ENCODE data around the gene PIK3R2. TPM values are rescaled to one million over a fixed set of nuclear protein-coding genes. Genes with fewer than 3 reads are reported as not detected.
A peak's percentile ranks its signal among the peaks of the same experiment; 100 is the strongest.

PIK3R2 gene
- total and polyA plus RNA-seq, 2 of the 4 experiments (the other 2 are of a cell fraction) = 12.2 to 25.1 TPM

GRCh38 chr19:18194181-18194530 lies 41.2 kb downstream of the PIK3R2 start:
- intact Hi-C loops (cut with micrococcal nuclease) (no loop called here), in situ Hi-C loops (cut with MboI; ENCODE audit: low sequenced_read_pairs) (loop anchor here (10.0 kb wide), 2 partner anchors 131 to 221 kb away; partner anchors contain the start of genes LSM4 and SSBP4), dilution Hi-C loops (cut with HindIII; ENCODE audit: low sequenced_read_pairs, unreplicated experiment) (no loop called here)
- Histone ChIP-seq H2BK5ac (ENCODE audit: low read depth, low read length, poor library complexity, severe bottlenecking) (no peak overlapping the region), H4K91ac (ENCODE audit: insufficient read depth, low read depth, low read length) (no peak overlapping the region), H3K56ac (ENCODE audit: extremely low read depth, insufficient read depth, low read length) (no peak overlapping the region), H4K20me1 (ENCODE audit: insufficient read depth, low read length) (peaks cover 8% of the 10 kb centered on the region), H3K18ac (ENCODE audit: low read depth, low read length) (no peak overlapping the region), H3K4me1 (ENCODE audit: control insufficient read depth, insufficient read depth, low read length) (peaks cover 8% of the 10 kb centered on the region), H3K27ac (ENCODE audit: insufficient read depth, low read length) (no peak overlapping the region), H3K4ac (ENCODE audit: low read depth, low read length) (no peak overlapping the region), H2BK15ac (ENCODE audit: low read depth, low read length) (no peak overlapping the region), H3K14ac (replicated peaks; ENCODE audit: low read depth, low read length) (no peak overlapping the region), H3K9ac (ENCODE audit: low read depth, low read length) (no peak overlapping the region), H2BK120ac (ENCODE audit: low read depth, low read length) (no peak overlapping the region), H3K36me3 (ENCODE audit: control insufficient read depth, insufficient read depth, low read length) (peaks cover 25% of the 10 kb centered on the region), H3K4me3 (ENCODE audit: insufficient read depth, low read depth, low read length) (peak overlapping the region; percentile 55), H3K4me2 (ENCODE audit: low read depth, low read length) (peak overlapping the region; percentile 90), H2BK20ac (ENCODE audit: low read depth, low read length) (no peak overlapping the region), H3K27me3 (ENCODE audit: control insufficient read depth, insufficient read depth, low read length) (no peaks in the 10 kb centered on the region), H3K23ac (ENCODE audit: low read depth, low read length) (no peak overlapping the region; the same call in 1 of the 2 replicates), H2AK5ac (ENCODE audit: low read depth, low read length) (0 out of 2 replicates have a peak overlapping the region, but pooled peaks have one; percentile 24), H3K9me3 (ENCODE audit: control insufficient read depth, insufficient read depth, low read length) (no peaks in the 10 kb centered on the region), H3K79me1 (ENCODE audit: low read depth in 1 of 2, low read length in 2 of 2) (peaks cover 7 to 15% of the 10 kb centered on the region in 2 experiments; a peak in 3 of 4 replicates), H4K8ac (ENCODE audit: low read depth in 2 of 2, low read length in 2 of 2) (no peak overlapping the region), H2AFZ (replicated peaks; ENCODE audit: low read length, poor library complexity) (peak overlapping the region; percentile 97), H4K5ac (ENCODE audit: low read depth, low read length) (no peak overlapping the region), H2AK9ac (replicated peaks; ENCODE audit: low read depth, low read length, poor library complexity) (peak overlapping the region; percentile 77), H3K9me1 (ENCODE audit: insufficient read depth, low read length) (peaks cover 8% of the 10 kb centered on the region; the same call in 1 of the 2 replicates)
- CTCF ChIA-PET = no interaction called here
- ATAC-seq (ENCODE audit: low read depth) = no peak
- no peak for DNase-seq
- POLR2A ChIA-PET (ENCODE audit: unreplicated experiment) = no interaction called here
- no TSS peak for BruUV-seq (replicated peaks)
- TF ChIP-seq BHLHE40 (IDR thresholded peaks at IDR 0.05; ENCODE audit: low read depth, low read length) = no peak
- TF ChIP-seq, protein P1, sequence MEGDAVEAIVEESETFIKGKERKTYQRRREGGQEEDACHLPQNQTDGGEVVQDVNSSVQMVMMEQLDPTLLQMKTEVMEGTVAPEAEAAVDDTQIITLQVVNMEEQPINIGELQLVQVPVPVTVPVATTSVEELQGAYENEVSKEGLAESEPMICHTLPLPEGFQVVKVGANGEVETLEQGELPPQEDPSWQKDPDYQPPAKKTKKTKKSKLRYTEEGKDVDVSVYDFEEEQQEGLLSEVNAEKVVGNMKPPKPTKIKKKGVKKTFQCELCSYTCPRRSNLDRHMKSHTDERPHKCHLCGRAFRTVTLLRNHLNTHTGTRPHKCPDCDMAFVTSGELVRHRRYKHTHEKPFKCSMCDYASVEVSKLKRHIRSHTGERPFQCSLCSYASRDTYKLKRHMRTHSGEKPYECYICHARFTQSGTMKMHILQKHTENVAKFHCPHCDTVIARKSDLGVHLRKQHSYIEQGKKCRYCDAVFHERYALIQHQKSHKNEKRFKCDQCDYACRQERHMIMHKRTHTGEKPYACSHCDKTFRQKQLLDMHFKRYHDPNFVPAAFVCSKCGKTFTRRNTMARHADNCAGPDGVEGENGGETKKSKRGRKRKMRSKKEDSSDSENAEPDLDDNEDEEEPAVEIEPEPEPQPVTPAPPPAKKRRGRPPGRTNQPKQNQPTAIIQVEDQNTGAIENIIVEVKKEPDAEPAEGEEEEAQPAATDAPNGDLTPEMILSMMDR (conservative IDR thresholded peaks at IDR 0.05; ENCODE audit: low read depth, low read length) = no peak
- TF ChIP-seq NFE2L2 (IDR thresholded peaks at IDR 0.05; ENCODE audit: low read depth, low read length) = no peak
- TF ChIP-seq MAFK (IDR thresholded peaks at IDR 0.05; ENCODE audit: low read depth, low read length) = no peak
- no peak for TF ChIP-seq MAZ (IDR thresholded peaks at IDR 0.05; ENCODE audit: borderline replicate concordance, low read depth, low read length)
- TF ChIP-seq, protein P2, sequence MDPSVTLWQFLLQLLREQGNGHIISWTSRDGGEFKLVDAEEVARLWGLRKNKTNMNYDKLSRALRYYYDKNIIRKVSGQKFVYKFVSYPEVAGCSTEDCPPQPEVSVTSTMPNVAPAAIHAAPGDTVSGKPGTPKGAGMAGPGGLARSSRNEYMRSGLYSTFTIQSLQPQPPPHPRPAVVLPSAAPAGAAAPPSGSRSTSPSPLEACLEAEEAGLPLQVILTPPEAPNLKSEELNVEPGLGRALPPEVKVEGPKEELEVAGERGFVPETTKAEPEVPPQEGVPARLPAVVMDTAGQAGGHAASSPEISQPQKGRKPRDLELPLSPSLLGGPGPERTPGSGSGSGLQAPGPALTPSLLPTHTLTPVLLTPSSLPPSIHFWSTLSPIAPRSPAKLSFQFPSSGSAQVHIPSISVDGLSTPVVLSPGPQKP (IDR thresholded peaks at IDR 0.05; ENCODE audit: borderline replicate concordance, low read depth, low read length) = no peak
- TF ChIP-seq, protein P3, sequence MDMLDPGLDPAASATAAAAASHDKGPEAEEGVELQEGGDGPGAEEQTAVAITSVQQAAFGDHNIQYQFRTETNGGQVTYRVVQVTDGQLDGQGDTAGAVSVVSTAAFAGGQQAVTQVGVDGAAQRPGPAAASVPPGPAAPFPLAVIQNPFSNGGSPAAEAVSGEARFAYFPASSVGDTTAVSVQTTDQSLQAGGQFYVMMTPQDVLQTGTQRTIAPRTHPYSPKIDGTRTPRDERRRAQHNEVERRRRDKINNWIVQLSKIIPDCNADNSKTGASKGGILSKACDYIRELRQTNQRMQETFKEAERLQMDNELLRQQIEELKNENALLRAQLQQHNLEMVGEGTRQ (IDR thresholded peaks at IDR 0.05; ENCODE audit: low read depth, low read length) = no peak
- TF ChIP-seq POLR2A (IDR thresholded peaks at IDR 0.05; ENCODE audit: low read depth, low read length) = no peak
- 58% methylated on average over 7 of the region's 12 CpGs; no CpG with 5 or more reads in 1 of the 2 experiments for WGBS, 2 experiments (ENCODE audit: extremely low coverage in 2 of 2, insufficient read length in 1 of 2)
